HG02678 (cell line): Measurements from ENCODE around the gene CTNNA3.

Experiments
- ATAC-seq: cut with Tn5 transposase; IDR thresholded peaks from one replicate; pipeline ENCODE4 v1.9.1; 2021; ENCODE audit warnings: mild to moderate bottlenecking, moderate library complexity; ENCODE audit not compliant: unreplicated experiment

CTNNA3 gene

GRCh38 chr10:66836771-66837170 is 859.2 kb downstream of the CTNNA3 start:
- no peak for ATAC-seq

DNA sequence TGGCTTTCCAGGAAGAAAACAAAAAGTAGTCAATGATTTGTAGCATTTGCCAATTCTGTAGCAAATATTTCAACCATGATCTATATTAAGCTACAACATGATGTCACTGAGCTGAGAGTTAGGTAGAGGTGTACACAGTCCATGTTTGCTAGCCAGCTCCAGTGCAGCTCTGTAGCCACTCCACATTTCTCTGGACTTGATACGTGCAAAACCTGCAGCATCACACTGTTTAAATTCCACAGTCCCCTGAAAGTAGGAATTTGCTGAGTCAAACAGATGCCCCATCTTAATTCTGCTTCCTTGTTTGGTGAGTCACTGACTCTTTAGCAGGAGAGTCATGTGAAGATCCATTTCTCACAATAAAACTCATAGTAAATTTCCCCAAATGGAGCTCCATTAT is 859.9 kb downstream of the CTNNA3 start:
- ATAC-seq, result no peak

GRCh38 chr10:66835400-66835799 is 860.6 kb downstream of the CTNNA3 start:
- ATAC-seq, result no peak

- no peak for ATAC-seq
These were observed 861.2 kb downstream of the CTNNA3 start for GRCh38 chr10:66834802-66835201.

GRCh38 chr10:66833861-66834260 is 862.1 kb downstream of the CTNNA3 start:
- no peak for ATAC-seq

DNA sequence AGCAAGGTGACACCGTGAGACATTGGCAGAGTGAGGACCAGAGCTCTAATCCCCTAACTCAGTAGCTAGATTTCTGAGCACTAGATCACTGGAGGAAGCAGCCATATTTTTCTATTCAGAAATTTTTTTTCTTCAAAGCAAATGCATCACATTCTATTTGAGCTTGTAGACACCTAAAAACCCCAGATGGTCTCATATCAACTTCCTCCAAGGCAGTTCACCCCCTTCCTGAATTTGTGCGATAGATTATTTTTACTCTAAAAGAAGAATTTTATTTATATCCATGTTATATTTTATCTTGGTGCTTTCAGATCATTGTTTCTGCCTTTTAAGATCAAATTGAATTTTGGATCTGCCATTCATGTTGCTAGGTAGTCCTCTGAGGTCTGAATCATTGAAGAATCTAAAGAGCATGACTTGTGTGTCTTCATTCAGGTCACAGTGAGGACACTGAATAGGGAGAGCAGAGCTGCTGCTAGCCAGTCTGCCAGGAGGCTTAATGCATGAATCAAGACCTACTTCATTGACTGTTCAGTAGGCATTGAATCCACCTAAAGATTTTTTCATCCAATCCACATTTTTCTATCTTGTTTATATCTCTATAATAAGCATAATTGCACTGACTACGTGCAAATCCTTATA is 863.1 kb downstream of the CTNNA3 start:
- no peak for ATAC-seq

- no peak for ATAC-seq
These were observed 867.0 kb downstream of the CTNNA3 start for GRCh38 chr10:66828957-66829356.

DNA sequence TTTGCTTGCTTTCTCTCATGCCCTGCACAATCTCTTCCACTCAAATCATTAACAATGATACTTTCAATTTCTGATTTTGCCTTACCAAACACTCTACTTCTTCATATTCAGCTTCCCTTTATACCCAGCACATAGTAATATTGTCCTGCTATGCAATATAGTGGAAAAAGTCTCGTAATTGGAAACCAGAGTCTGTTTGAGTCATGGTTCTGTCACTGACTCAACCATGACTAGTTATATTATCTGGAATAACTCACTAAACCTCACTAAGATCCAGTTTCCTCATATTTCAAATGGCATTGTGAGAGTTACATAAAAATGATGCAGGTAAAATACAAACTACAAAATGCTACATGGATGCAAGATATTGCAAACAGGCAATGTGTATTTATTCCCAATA is 868.6 kb downstream of the CTNNA3 start:
- no peak for ATAC-seq

DNA sequence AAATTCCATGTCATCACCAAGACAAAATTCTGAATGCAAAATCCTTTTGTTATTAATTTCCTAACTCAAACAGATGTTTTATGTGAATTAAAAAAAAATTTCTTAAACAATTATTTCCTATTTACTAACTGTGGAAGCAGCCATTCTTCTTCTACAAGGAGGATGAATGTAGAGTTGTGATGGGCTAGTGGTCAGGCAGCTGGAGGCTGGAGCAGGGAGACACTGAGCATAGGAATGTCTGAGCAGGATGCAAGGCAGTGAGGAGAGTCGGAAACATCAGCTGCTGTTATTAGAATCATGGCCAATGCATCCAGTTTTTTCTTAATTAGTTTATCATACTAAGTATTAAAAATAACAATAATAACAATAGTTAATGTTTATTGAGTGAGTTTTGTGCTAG is 872.7 kb downstream of the CTNNA3 start:
- no peak for ATAC-seq

GRCh38 chr10:66822801-66823200 is 873.2 kb downstream of the CTNNA3 start:
- ATAC-seq, result no peak

DNA sequence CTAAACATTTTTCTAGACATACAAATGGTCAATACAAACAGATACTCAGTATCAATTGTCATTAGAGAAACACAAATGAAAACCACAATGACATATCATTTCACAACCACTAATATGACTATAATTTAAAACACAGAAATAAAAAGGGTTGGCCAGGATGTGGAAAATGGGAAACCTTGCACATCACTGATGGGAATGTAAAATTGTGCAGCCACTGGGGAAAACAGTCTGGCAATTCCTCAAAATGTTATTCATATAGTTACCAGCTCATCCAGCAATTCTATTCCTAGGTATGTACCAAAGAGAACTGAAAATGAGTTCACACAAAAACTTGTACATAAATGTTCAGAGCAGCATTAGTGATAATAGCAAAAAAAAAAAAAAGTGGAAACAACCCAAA is 876.3 kb downstream of the CTNNA3 start:
- ATAC-seq, result no peak

DNA sequence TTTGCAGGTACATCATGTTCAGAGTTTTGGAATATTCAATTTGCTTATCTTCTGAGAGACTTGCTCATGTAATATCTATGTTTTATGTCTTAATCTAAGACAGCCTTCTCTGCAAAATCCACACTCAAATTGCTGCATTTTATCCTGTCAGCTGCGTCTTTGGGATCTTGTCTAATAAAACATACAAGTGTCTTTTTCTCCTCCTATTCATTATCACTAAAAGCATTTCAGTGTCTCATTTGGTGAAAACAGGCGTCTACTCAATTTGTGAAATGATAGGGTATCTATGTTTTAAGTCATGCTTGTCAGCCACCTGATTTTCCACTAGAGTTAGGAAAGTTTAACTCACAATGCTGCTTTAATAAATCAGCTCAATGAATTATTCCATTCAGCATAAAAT is 882.9 kb downstream of the CTNNA3 start:
- ATAC-seq, result no peak

DNA sequence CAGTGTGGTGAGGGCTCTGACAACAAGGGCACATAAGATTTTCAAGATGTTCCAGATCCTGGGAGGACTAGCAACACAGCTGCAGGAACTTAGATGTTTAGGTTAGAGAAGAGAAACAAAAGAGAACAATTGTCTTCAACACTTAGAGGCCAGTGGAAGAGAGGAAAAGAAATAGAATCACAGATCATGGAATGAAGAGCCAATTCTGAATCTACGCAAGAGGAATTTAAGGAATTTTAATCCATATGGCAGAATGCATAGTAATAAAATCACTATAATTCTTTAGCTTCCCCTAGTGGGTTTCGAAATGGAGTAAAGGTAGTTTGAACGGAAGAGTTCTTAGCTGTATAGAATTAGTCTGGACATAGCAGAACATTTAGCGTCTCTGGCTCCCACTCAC is 884.8 kb downstream of the CTNNA3 start:
- ATAC-seq, result no peak

GRCh38 chr10:66809402-66809801 is 886.6 kb downstream of the CTNNA3 start:
- ATAC-seq, result no peak

- ATAC-seq, result no peak
These were observed 890.4 kb downstream of the CTNNA3 start for GRCh38 chr10:66805612-66806011.

DNA sequence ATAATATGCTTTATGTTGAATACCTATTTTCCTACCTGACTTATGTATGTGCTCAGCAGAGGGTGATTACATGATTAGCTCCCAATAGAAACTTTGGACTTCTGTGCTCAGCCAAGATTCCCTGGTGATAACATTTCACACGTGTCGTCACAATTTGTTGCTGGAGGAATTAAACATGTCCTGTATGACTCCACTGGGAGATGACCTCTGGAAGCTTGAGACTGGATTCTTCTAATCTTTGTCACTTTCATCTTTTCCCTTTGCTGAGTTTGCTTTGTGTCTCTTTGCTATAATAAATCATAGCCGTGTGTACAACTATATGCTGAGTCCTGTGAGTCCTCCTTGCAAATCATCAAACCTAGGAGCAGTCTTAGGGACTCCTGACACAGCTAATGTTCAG is 891.0 kb downstream of the CTNNA3 start:
- ATAC-seq, result no peak

- no peak for ATAC-seq
These were observed 892.8 kb downstream of the CTNNA3 start for GRCh38 chr10:66803174-66803573.

- ATAC-seq, result no peak
These were observed 896.5 kb downstream of the CTNNA3 start for GRCh38 chr10:66799474-66799873.

GRCh38 chr10:66795866-66796265 is 900.1 kb downstream of the CTNNA3 start:
- no peak for ATAC-seq

GRCh38 chr10:66792441-66792840 is 903.6 kb downstream of the CTNNA3 start:
- ATAC-seq, result no peak

DNA sequence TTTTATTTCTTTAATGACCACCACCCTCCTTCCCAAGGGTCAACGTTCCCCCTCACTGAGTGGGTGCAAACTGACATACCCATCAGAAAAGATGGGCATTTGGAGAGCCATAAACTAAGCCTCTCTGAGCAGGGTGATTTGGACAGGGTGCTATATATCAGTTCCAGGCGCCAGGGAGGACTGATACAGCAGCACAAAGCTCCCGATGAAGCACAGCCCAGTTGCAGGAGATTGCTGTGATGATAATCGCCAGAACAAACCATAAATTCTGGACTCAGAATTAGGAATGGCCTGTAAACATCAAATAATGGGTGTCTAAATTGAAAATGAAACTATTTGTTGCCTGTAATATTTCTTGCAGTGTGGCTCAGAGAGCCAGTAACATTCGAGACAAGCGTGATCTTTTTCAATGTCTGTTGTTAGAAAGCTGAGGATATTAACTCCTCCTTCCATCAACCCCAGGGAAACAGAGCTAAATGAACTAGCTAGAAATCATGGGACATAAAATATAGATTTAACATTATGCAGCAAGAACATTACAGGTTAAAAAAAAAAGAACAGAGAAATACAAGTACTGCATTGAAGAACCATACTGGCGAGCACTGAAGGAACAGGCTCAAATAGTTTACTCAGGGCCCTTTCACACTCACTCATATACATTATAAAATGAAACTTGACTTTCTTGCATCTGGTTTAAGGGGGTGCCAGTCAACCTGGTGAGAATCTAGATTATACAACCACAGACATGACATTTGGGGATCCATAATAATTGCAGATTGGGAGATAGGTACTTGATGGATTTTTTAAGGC is 907.6 kb downstream of the CTNNA3 start:
- ATAC-seq, result no peak

- no peak for ATAC-seq
These were observed 909.3 kb downstream of the CTNNA3 start for GRCh38 chr10:66786709-66787108.

DNA sequence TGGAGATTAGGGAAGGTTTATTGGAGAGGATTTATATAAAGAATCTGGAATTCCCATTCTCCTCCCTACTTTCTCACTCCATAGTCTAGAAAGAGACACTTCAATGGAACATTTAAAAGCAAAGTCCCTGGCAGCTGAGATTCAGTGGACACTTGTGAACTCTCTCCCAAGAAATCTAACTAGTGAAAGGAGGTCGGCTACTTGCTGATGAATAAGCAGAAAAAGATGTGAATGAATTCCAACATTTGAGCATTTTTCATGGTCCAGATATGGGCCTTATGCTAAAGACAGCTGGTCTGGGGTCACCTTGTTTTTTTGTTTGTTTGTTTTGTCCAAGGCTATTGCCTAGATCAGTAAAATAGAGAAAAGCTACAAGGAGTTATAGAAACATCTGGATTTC is 911.2 kb downstream of the CTNNA3 start:
- no peak for ATAC-seq
